ENCODE results near the gene ITGB6. TPM values are rescaled to one million over a fixed set of nuclear protein-coding genes. Genes with fewer than 3 reads are reported as not detected.

The ITGB6 gene
- total and polyA plus RNA-seq, 2 of the 8 experiments (the other 6 are each of a cell fraction or from before 2014, with no cell fraction given) = not detected

GRCh38 chr2:160226367-160226766 is 26.3 kb upstream of the ITGB6 start:
- no peak overlapping the region for H3K4me2 ChIP-seq (ENCODE audit: insufficient read depth in 1 of 2, low read depth in 2 of 2, low read length in 2 of 2)
- H3K27me3 ChIP-seq (replicated peaks in 1 of 4; ENCODE audit: control insufficient read depth in 3 of 4, extremely low read depth in 1 of 4, insufficient read depth in 3 of 4, low read length in 3 of 4) = no peaks in the 10 kb centered on the region
- no peaks in the 10 kb centered on the region for H3K23me2 ChIP-seq (ENCODE audit: low read depth, low read length)
- DNase-seq (ENCODE audit: low read depth in 1 of 2, low spot score in 2 of 2) (no peak), FAIRE-seq (no peak)
- H2AFZ ChIP-seq (ENCODE audit: low read length) = no peak overlapping the region
- H4K5ac ChIP-seq (ENCODE audit: insufficient read length, low read depth, low read length) = no peak overlapping the region
- no peaks in the 10 kb centered on the region for H3K79me1 ChIP-seq (ENCODE audit: low read depth, low read length)
- H3K14ac ChIP-seq (ENCODE audit: insufficient read length) = no peak overlapping the region
- H2AK5ac ChIP-seq (ENCODE audit: low read depth, low read length) = no peak overlapping the region
- no peak overlapping the region for H3K4ac ChIP-seq (replicated peaks; ENCODE audit: insufficient read length, low read depth, low read length)
- no peak overlapping the region for H3K56ac ChIP-seq (replicated peaks; ENCODE audit: insufficient read length, low read depth, low read length)
- H3K18ac ChIP-seq (ENCODE audit: extremely low read depth, low read length) = no peak overlapping the region
- no peaks in the 10 kb centered on the region for H3K36me3 ChIP-seq (ENCODE audit: control insufficient read depth in 2 of 4, insufficient read depth in 4 of 4, low read length in 3 of 4)
- no peak overlapping the region for H3K27ac ChIP-seq (ENCODE audit: low read depth, low read length)
- ChIA-PET CTCF (ENCODE audit: partially characterized antibody) (interaction anchor here (0.9 to 5.3 kb wide), 6 partner anchors 14 to 116 kb away, joined by 3 to 23 read pairs (median 5); no protein-coding TSS in a partner anchor), POLR2A (ENCODE audit: partially characterized antibody) (no interaction called here)
- no peak overlapping the region for H4K91ac ChIP-seq (replicated peaks; ENCODE audit: insufficient read length, low read length)
- no peaks in the 10 kb centered on the region for H4K20me1 ChIP-seq (replicated peaks in 1 of 2; ENCODE audit: control insufficient read depth in 1 of 2, insufficient read depth in 2 of 2, low read length in 2 of 2)
- H2BK15ac ChIP-seq (ENCODE audit: low read length) = no peak overlapping the region
- H2BK20ac ChIP-seq (ENCODE audit: low read length) = no peak overlapping the region
- no peaks in the 10 kb centered on the region; a peak in 1 of 7 replicates for H3K4me1 ChIP-seq (replicated peaks in 1 of 4; ENCODE audit: control insufficient read depth in 3 of 4, insufficient read depth in 4 of 4, low read length in 3 of 4)
- no peak overlapping the region for H4K8ac ChIP-seq (ENCODE audit: extremely low read depth, insufficient read depth, low read length)
- no peak overlapping the region for H2BK5ac ChIP-seq (ENCODE audit: low read depth, low read length)
- no peak overlapping the region for H3K4me3 ChIP-seq (ENCODE audit: extremely low read depth in 1 of 4, insufficient read depth in 2 of 4, low read depth in 3 of 4, low read length in 4 of 4)
- TF ChIP-seq BACH1 (IDR thresholded peaks at IDR 0.05; ENCODE audit: low read length) (no peak), TBP (IDR thresholded peaks at IDR 0.05; ENCODE audit: low read depth, low read length) (no peak), TEAD4 (IDR thresholded peaks at IDR 0.05; ENCODE audit: low read depth, low read length) (peak; percentile 68), JUN (IDR thresholded peaks at IDR 0.05; ENCODE audit: low read depth, low read length) (no peak)
- WGBS, 2 experiments (ENCODE audit: extremely low coverage in 1 of 2, insufficient coverage in 1 of 2, insufficient read length in 1 of 2, insufficient replicate concordance in 2 of 2, low coverage in 1 of 2, low lambda C conversion rate in 2 of 2, missing lambda C conversion rate in 1 of 2) = 86% methylated on average over 5 of the region's 5 CpGs; no CpG with 5 or more reads in 1 of the 2 experiments
- no peaks in the 10 kb centered on the region for H3K9me3 ChIP-seq (ENCODE audit: insufficient read depth in 2 of 2, low read depth in 1 of 2, low read length in 1 of 2)
- H3K9ac ChIP-seq (replicated peaks in 1 of 4; ENCODE audit: extremely low read depth in 1 of 4, low read depth in 3 of 4, low read length in 3 of 4) = no peak overlapping the region
- H2BK12ac ChIP-seq (ENCODE audit: low read depth, low read length) = no peak overlapping the region
- H3K23ac ChIP-seq (ENCODE audit: insufficient read length) = no peak overlapping the region
- no peak overlapping the region for H2BK120ac ChIP-seq (replicated peaks; ENCODE audit: low read depth, low read length)
- no peaks in the 10 kb centered on the region for H3K79me2 ChIP-seq (ENCODE audit: control insufficient read depth in 1 of 2, insufficient read depth in 2 of 2, low read length in 2 of 2)

Data from H1 (cell line).